Measurements from ENCODE around the gene YOD1. TPM values are rescaled to one million over a fixed set of nuclear protein-coding genes. Genes with fewer than 3 reads are reported as not detected.

YOD1 gene
- polyA plus RNA-seq, 1 donor from 2014 or later = 9.3 TPM

DNA sequence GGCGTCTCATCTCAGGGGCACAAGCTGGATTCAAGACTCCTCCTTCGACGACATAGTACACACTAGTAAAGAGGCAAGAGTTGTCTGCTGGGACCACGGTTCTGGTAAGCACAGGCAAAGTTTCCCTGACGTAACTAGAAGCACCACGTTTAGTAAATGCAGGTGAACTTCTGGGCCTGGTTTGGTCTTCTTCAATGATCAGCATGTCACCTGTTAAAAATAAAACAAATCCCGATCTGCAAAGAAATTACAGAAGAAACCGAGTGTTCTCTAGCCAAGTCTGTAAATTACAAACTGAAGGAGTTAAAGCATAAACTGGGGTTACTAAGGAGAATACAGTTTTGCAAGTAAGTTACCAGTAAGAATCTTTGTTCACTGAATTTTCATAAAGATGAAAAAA, 1.5 kb downstream of the YOD1 start:
- H3K9me2 ChIP-seq (ENCODE audit: insufficient read depth, low read length) = no peaks in the 10 kb centered on the region
- H3K4me3 ChIP-seq (ENCODE audit: low read length) = peak overlapping the region; percentile 89
- peaks cover 3% of the 10 kb centered on the region for H3F3A ChIP-seq (ENCODE audit: insufficient read depth, low read length, poor library complexity, severe bottlenecking)
- H3K4me2 ChIP-seq (ENCODE audit: low read length) = peak overlapping the region; percentile 84
- peak overlapping the region; percentile 4 for H3K9ac ChIP-seq (ENCODE audit: low read length)
- peaks cover 44% of the 10 kb centered on the region for H3K79me2 ChIP-seq (replicated peaks; ENCODE audit: insufficient read depth, low read length)
- no peaks in the 10 kb centered on the region for H3K27me3 ChIP-seq (ENCODE audit: insufficient read depth, low read depth, low read length)
- no peaks in the 10 kb centered on the region for H3K9me3 ChIP-seq (ENCODE audit: low read length)
- no peak overlapping the region for H2AFZ ChIP-seq (ENCODE audit: low read depth, low read length)
- TF ChIP-seq SMC3 (conservative IDR thresholded peaks at IDR 0.05; ENCODE audit: poor library complexity) (no peak), MXI1 (conservative IDR thresholded peaks at IDR 0.05; ENCODE audit: poor library complexity, severe bottlenecking) (no peak)
- TF ChIP-seq, protein P1, sequence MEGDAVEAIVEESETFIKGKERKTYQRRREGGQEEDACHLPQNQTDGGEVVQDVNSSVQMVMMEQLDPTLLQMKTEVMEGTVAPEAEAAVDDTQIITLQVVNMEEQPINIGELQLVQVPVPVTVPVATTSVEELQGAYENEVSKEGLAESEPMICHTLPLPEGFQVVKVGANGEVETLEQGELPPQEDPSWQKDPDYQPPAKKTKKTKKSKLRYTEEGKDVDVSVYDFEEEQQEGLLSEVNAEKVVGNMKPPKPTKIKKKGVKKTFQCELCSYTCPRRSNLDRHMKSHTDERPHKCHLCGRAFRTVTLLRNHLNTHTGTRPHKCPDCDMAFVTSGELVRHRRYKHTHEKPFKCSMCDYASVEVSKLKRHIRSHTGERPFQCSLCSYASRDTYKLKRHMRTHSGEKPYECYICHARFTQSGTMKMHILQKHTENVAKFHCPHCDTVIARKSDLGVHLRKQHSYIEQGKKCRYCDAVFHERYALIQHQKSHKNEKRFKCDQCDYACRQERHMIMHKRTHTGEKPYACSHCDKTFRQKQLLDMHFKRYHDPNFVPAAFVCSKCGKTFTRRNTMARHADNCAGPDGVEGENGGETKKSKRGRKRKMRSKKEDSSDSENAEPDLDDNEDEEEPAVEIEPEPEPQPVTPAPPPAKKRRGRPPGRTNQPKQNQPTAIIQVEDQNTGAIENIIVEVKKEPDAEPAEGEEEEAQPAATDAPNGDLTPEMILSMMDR (IDR thresholded peaks at IDR 0.05; ENCODE audit: poor library complexity, severe bottlenecking) = no peak
- peaks cover 6% of the 10 kb centered on the region for H3K36me3 ChIP-seq (ENCODE audit: insufficient read depth, low read length)
- no peaks in the 10 kb centered on the region for H4K20me1 ChIP-seq (ENCODE audit: insufficient read depth)
- H3K27ac ChIP-seq (ENCODE audit: low read length) = no peak overlapping the region

DNA sequence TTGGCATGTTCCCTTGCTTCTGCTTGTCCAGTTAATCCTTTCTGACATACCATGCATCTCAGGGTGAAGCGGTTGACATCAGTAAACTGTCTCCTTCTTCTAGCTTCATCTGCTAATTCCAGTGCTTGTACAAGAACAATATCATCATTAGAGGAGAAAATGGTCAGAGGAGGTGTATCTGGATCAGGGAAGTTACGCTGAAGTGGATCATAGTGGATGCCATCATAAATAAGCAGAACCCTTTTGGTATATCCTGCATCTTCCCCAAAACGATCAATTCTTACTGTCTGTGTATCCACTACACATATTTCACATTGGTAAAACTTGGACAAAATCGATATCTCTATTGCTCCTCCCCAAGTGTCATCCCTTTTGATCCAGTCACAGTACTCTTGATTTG, 2.0 kb downstream of the YOD1 start:
- Histone ChIP-seq H2AFZ (ENCODE audit: low read depth, low read length) (no peak overlapping the region), H3K9me2 (ENCODE audit: insufficient read depth, low read length) (no peaks in the 10 kb centered on the region), H4K20me1 (ENCODE audit: insufficient read depth) (no peaks in the 10 kb centered on the region), H3K79me2 (replicated peaks; ENCODE audit: insufficient read depth, low read length) (peaks cover 44% of the 10 kb centered on the region), H3K27me3 (ENCODE audit: insufficient read depth, low read depth, low read length) (no peaks in the 10 kb centered on the region), H3K4me2 (ENCODE audit: low read length) (no peak overlapping the region), H3F3A (ENCODE audit: insufficient read depth, low read length, poor library complexity, severe bottlenecking) (peaks cover 3% of the 10 kb centered on the region), H3K4me3 (ENCODE audit: low read length) (peak overlapping the region; percentile 89), H3K9me3 (ENCODE audit: low read length) (no peaks in the 10 kb centered on the region), H3K27ac (ENCODE audit: low read length) (no peak overlapping the region), H3K9ac (ENCODE audit: low read length) (peak overlapping the region; percentile 4), H3K36me3 (ENCODE audit: insufficient read depth, low read length) (peaks cover 6% of the 10 kb centered on the region)
- no peak for TF ChIP-seq MXI1 (conservative IDR thresholded peaks at IDR 0.05; ENCODE audit: poor library complexity, severe bottlenecking)
- TF ChIP-seq RAD21 (conservative IDR thresholded peaks at IDR 0.05) = no peak
- TF ChIP-seq, protein P1 (IDR thresholded peaks at IDR 0.05; ENCODE audit: poor library complexity, severe bottlenecking) = no peak
- TF ChIP-seq EZH2 (IDR thresholded peaks at IDR 0.05; ENCODE audit: borderline replicate concordance, insufficient read depth, low read length, poor library complexity, severe bottlenecking) = no peak
- no peak for TF ChIP-seq TAF1 (IDR thresholded peaks at IDR 0.05; ENCODE audit: low read depth)
- TF ChIP-seq POLR2AphosphoS5 (IDR thresholded peaks at IDR 0.05) = no peak
- no peak for TF ChIP-seq SMC3 (conservative IDR thresholded peaks at IDR 0.05; ENCODE audit: poor library complexity)
- TF ChIP-seq, protein P2, sequence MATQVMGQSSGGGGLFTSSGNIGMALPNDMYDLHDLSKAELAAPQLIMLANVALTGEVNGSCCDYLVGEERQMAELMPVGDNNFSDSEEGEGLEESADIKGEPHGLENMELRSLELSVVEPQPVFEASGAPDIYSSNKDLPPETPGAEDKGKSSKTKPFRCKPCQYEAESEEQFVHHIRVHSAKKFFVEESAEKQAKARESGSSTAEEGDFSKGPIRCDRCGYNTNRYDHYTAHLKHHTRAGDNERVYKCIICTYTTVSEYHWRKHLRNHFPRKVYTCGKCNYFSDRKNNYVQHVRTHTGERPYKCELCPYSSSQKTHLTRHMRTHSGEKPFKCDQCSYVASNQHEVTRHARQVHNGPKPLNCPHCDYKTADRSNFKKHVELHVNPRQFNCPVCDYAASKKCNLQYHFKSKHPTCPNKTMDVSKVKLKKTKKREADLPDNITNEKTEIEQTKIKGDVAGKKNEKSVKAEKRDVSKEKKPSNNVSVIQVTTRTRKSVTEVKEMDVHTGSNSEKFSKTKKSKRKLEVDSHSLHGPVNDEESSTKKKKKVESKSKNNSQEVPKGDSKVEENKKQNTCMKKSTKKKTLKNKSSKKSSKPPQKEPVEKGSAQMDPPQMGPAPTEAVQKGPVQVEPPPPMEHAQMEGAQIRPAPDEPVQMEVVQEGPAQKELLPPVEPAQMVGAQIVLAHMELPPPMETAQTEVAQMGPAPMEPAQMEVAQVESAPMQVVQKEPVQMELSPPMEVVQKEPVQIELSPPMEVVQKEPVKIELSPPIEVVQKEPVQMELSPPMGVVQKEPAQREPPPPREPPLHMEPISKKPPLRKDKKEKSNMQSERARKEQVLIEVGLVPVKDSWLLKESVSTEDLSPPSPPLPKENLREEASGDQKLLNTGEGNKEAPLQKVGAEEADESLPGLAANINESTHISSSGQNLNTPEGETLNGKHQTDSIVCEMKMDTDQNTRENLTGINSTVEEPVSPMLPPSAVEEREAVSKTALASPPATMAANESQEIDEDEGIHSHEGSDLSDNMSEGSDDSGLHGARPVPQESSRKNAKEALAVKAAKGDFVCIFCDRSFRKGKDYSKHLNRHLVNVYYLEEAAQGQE (IDR thresholded peaks at IDR 0.05; ENCODE audit: borderline replicate concordance) = no peak
- TF ChIP-seq EP300 (conservative IDR thresholded peaks at IDR 0.05; ENCODE audit: poor library complexity, severe bottlenecking) = no peak

Data from neural cell (in vitro differentiated cells).